NCI-H1105 (cell line): Measurements from ENCODE around the gene ENOPH1.
"Not testable (repeated sequence)": the region's sequence is repeated elsewhere in the genome, so short reads cannot be mapped to it uniquely, and the experiment has no call there.

ENCODE experiments used
- DNase-seq: peaks from one replicate; lab custom pipeline; 2025; lab: John Stamatoyannopoulos, UW

ENOPH1 gene

GRCh38 chr4:82428969-82429727 is 1.2 kb upstream of the ENOPH1 start:
- peak; percentile 72 for DNase-seq

DNA sequence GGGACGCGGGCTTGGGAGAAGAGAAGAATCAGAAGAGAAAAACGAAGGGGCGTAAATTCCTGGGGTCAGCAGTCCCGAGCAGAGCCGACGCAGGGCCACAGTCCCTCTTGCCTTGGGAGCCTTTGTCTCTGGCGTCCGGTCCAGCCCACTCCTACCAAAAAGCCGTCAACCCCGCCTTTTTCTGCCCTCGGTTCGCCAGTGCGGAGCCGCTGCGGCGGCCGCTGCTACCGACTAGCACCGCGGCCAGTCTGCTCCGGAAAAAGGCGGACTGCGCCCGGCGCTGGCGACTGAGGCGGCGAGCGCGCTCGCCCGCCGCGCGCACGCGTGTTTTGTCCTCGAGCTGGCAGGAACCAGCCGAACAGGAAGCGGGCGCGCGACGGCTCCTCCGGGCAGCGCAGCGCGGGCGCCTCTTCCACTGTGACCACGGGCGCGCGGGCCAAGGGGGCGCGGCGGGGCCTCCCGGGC is 630 bp upstream of the ENOPH1 start:
- no peak for DNase-seq

DNA sequence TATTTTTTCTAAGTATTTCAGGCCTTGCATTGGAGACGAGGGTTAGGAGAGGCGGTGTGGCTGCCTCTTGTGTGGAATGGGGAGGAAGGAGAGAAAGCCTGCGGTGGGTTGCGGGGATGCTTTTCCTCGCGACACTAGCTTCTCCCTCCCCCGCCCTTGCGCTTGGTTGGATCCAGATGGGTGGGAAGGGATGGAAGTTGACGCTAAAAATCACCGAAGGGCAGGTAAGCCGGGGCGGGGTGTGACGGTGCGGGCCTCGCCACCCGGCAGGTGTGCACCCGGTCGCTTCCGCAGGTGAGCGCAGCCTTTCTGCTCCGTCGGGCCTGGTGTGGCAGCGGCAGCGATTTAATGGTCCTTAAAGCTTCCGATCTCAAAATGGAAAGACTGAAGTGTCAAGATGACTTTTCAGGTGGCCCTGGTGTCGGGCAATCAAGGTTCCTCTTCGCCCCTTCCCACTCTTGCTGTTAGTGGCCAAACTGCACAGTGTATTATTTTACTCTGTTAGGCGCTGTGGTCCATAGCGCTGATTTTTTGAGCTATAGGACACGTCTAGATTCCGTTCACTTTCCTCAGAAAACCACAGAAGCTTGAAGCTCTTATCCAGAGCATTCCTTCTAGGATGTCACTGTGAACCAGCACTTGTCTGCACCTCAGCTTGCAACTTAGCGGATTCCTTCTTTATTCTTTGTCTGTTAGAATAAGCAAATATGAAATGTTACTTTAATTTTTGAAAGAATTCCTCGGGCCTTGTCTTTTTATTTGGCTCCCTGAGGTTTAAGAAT is 765 bp downstream of the ENOPH1 start:
- peak; percentile 38 for DNase-seq

DNA sequence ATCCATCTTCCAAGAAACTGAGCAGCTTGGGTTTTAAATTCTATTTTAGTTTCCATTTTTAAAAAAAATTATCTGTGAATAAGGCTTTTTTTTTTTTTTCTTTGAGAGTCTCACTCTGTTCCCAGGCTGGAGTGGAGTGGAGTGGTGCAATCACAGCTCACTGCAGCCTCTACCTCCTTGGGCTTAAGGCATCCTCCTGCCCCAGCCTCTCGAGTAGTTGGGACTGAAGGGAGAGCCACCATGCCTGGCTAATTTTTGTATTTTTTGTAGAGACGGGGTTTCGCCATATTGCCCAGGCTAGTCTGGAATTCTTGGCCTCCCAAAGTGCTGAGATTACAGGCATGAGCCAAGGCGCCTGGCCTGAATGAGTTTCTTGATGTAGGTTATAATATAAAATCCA is 1.4 kb downstream of the ENOPH1 start:
- DNase-seq: no peak

DNA sequence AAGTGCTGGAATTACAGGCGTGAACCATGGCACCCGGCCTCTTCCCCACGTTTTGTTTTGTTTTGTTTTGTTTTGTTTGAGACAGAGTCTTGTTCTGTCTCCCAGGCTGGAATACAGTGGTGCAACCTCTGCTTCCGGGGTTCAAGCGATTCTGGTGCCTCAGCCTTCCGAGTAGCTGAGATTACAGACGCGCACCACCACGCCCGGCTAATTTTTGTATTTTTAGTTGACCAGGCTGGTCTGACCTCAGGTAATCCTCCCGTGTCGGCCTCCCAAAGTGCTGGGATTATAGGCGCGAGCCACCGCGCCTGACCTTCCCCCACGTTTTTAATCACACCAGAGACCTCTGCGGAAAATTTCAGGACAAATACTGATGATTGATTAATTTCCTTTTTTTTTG is 2.2 kb downstream of the ENOPH1 start:
- DNase-seq: no peak

GRCh38 chr4:82433791-82434190 is 3.4 kb downstream of the ENOPH1 start:
- no peak for DNase-seq

GRCh38 chr4:82434949-82435348 is 4.6 kb downstream of the ENOPH1 start:
- DNase-seq: no peak

DNA sequence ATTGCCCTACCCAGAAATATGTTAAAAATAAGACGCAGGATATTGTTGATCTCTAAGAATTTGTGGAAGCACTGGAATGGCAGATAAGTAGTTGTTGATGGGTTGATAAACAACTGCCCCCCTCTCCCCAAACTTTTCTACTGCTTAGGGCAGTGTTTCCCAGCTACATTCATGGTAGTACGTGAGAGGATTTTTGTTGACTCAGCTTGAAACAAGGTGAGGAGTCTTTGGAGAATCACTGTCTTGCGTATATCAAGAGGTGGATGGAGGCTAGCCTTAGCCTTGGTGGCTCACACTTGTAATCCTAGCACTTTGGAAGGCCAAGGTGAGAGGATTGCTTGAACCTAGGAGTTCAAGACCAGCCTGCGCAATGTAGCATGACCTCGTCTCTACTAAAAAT is 5.7 kb downstream of the ENOPH1 start:
- no peak for DNase-seq

DNA sequence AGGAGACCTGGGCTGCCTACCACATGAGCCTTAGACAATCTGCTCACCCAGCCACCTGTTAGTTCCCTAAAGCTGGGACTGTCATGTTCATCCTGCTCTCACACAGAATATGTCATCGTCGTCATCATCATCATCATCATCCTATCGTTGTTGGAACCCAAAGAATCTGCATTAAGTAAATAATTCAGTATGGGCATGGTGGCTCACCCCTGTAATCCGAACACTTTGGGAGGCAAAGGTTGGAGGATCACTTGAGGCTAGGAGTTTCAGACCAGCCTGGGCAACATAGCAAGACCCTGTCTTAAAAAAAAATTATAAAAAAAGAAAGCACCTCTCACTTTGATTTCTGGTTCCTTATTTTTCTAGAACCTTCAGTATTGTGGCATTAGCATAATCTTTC is 6.4 kb downstream of the ENOPH1 start:
- DNase-seq: no peak

GRCh38 chr4:82437285-82438005 is 7.1 kb downstream of the ENOPH1 start:
- no peak for DNase-seq

- no peak for DNase-seq
Measured at GRCh38 chr4:82439088-82439487, 8.7 kb downstream of the ENOPH1 start.

DNA sequence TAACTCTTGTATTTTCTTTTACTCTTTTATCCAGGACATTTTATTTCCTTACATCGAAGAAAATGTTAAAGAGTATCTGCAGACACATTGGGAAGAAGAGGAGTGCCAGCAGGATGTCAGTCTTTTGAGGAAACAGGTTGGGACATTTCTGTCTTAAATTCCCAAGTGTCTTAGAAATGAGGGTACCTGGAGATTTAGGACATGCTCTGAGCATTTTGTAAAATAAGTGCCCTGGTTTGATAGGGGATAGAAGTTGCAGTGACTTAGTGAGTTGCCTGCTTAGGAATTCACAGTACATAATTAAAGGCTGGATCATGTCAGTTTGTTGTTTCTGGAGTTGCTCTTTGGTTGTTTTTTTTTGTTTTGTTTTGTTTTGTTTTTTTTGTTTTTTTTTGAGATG is 17.5 kb downstream of the ENOPH1 start:
- no peak for DNase-seq

GRCh38 chr4:82450966-82451755 is 20.8 kb downstream of the ENOPH1 start:
- no peak for DNase-seq

DNA sequence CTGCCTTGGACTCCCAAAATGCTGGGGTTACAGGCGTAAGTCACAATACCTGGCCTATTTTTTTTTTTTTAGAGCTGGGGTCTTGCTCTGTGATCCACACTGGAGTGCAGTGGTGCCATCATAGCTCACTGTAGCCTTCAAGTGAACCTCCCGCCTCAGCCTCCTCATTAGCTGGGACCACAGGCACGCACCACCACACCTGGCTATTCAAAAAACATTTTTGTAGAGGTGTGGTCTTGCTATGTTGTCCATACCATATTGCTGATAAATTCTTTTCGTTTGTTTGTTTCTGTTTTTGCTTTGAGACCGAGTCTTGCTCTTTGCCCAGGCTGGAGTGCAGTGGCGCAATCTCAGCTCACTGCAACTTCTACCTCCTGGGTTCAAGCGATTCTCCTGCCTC is 21.6 kb downstream of the ENOPH1 start:
- DNase-seq: no peak

DNA sequence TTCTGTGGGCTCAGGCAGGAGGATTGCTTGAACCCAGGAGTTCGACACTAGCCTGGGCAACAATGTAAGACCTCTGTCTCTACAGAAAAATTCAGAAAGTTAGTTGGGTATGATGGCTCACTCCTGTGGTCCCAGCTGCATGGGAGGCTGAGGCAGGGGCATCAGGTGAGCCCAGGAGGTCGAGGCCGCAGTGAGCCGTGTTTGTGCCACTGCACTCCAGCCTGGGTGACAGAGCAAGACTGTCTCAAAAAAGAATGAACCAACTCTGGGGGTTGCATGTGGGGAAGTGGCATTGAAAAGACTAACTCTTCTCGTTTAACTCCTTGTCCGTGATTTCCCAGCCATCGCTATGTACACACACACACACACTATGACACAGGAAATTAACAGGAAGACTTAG is 26.9 kb downstream of the ENOPH1 start:
- DNase-seq: no peak

- DNase-seq: no peak
Measured at GRCh38 chr4:82458729-82459128, 28.3 kb downstream of the ENOPH1 start.

DNA sequence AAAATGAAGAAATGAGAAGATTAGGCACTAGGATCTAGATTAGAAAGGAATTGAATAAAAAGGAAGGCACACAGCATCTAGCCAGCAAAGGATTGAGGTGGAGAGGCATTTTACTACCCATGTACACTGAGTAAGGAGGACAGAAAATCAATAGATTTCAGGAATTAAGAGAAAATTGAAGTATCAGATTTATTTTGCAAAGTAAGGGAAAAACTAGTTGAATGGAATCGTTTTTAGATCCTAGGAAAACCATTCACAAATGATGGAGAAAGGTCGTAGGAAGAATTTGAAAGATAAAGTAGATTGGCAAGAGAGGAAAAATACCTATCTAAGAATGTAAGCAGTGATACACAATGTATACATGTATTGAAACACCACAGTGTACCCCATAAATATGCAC is 31.3 kb downstream of the ENOPH1 start:
- no peak for DNase-seq

- DNase-seq: peak; percentile 49
Measured at GRCh38 chr4:82462415-82462831, 32.0 kb downstream of the ENOPH1 start.

- DNase-seq: no peak
Measured at GRCh38 chr4:82463221-82463620, 32.8 kb downstream of the ENOPH1 start.

DNA sequence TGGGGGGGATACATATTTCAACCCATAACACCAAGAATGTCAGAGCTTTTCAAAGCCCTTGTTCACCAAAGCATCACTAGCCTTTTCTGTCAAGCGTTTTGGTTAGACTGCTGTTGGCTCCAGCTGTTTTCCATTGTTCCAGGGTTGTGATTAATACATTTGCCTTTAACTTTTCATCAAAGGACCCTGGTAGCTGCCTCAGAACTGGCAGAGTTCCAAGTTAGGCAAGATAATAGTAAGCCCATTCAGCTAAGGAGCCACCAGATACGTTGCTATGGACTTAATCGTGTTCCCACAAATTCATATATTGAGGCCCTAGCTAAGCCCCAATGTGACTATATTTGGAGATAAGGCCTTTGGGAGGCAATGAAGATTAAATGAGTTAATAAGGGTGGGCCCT is 37.1 kb downstream of the ENOPH1 start:
- no peak for DNase-seq

DNA sequence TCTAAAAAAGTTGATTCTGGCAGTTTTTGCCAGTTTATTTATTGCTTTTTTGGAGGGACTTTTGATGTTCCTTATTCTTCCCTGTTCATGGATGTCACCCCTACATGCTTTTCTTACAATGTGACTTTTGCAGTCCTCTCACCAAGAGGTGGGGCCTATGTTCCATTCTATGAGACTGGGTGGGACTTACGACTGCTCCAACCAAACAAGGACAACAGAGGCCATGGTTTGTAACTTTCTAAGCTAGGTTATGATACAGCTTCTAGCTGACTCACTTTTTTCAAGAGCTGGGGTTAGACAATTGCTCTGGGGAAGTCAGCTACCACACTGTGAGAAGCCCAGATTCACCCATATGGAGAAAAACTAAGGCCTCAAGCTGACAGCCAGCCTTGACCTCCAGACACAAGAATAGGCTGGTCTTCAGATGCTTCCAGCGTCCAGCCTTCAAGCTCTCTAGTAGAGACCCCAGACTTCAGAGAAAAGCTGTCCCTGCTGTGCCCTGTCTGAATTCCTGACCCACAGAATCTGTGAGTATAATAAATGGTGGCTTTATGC is 39.5 kb downstream of the ENOPH1 start:
- no peak for DNase-seq

- not testable (repeated sequence) for DNase-seq
Measured at GRCh38 chr4:82473080-82473479, 42.7 kb downstream of the ENOPH1 start.
